Mammary epithelial cell (primary cell): ENCODE data around the gene ATRNL1.

Experiments used
- EZH2 ChIP-seq: IDR thresholded peaks from 2 replicates; pipeline ENCODE4 v1.6.1; 2012; ENCODE audit warnings: low read length, inconsistent platforms, borderline replicate concordance
- TF ChIP-seq, protein P1 (sequence below), 2 donors: IDR thresholded peaks in 1 of 2; conservative IDR thresholded peaks in 1 of 2; 2 replicates each; pipeline ENCODE4 v1.5.1; 2011 to 2012; ENCODE audit warnings: inconsistent platforms in 2 of 2, low read length in 2 of 2, mild to moderate bottlenecking in 2 of 2, control low read depth in 1 of 2, low read depth in 1 of 2; ENCODE audit not compliant: insufficient read depth in 1 of 2; ENCODE audit errors: extremely low read depth in 1 of 2

DNA sequence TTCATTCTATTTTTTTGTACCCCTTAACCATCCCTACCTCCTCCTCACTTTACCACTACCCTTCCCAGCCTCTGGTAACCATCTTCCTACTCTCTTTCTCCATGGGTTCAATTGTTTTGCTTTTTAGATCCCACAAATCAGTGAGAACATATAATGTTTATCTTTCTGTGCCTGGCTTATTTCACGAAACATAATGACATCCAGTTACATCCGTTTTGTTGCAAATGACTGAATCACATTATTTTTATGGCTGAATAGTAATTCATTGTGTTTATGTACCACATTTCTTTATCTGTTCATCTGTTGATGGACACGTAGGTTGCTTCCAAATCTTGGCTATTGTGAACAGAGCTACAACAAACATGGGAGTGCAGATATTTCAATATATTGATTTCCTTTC lies 24.1 kb downstream of the ATRNL1 start:
- no peak for TF ChIP-seq EZH2
- TF ChIP-seq, protein P1, sequence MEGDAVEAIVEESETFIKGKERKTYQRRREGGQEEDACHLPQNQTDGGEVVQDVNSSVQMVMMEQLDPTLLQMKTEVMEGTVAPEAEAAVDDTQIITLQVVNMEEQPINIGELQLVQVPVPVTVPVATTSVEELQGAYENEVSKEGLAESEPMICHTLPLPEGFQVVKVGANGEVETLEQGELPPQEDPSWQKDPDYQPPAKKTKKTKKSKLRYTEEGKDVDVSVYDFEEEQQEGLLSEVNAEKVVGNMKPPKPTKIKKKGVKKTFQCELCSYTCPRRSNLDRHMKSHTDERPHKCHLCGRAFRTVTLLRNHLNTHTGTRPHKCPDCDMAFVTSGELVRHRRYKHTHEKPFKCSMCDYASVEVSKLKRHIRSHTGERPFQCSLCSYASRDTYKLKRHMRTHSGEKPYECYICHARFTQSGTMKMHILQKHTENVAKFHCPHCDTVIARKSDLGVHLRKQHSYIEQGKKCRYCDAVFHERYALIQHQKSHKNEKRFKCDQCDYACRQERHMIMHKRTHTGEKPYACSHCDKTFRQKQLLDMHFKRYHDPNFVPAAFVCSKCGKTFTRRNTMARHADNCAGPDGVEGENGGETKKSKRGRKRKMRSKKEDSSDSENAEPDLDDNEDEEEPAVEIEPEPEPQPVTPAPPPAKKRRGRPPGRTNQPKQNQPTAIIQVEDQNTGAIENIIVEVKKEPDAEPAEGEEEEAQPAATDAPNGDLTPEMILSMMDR (conservative IDR thresholded peaks at IDR 0.05 in 1 of 2, IDR thresholded peaks at IDR 0.05 in 1 of 2; ENCODE audit: extremely low read depth in 1 of 2, insufficient read depth in 1 of 2, low read depth in 1 of 2, low read length in 2 of 2): no peak
